ENCODE measurements around the gene MRPL53.
"Not testable (repeated sequence)": the region's sequence is repeated elsewhere in the genome, so short reads cannot be mapped to it uniquely, and the experiment has no call there.

Gene MRPL53

GRCh38 chr2:74448771-74449170 lies 23.7 kb downstream of the MRPL53 start:
- no peak for DNase-seq (ENCODE audit: low spot score)

- no peak for DNase-seq (ENCODE audit: low spot score)
These were observed 25.1 kb downstream of the MRPL53 start for GRCh38 chr2:74447230-74447999.

- DNase-seq (ENCODE audit: low spot score) = no peak
These were observed 27.8 kb downstream of the MRPL53 start for GRCh38 chr2:74444498-74445318.

- not testable (repeated sequence) for DNase-seq (ENCODE audit: low spot score)
These were observed 29.8 kb downstream of the MRPL53 start for GRCh38 chr2:74442483-74443297.

GRCh38 chr2:74441690-74442482 lies 30.6 kb downstream of the MRPL53 start, which contains the start of gene RTKN:
Gene RTKN, minus strand, starts transcription at chr2:74441937. Its CDS starts 121 bp downstream, at chr2:74441816.
- no peak for DNase-seq (ENCODE audit: low spot score)

- no peak for DNase-seq (ENCODE audit: low spot score)
These were observed 31.2 kb downstream of the MRPL53 start for GRCh38 chr2:74441170-74441689.

- DNase-seq (ENCODE audit: low spot score) = peak; percentile 74
These were observed 31.9 kb downstream of the MRPL53 start for GRCh38 chr2:74440378-74441169.

GRCh38 chr2:74439803-74440377 lies 32.6 kb downstream of the MRPL53 start:
- DNase-seq (ENCODE audit: low spot score) = no peak

GRCh38 chr2:74439373-74439772 lies 33.1 kb downstream of the MRPL53 start:
- DNase-seq (ENCODE audit: low spot score) = no peak

GRCh38 chr2:74438248-74438647 lies 34.2 kb downstream of the MRPL53 start:
- no peak for DNase-seq (ENCODE audit: low spot score)

GRCh38 chr2:74436848-74437695 lies 35.4 kb downstream of the MRPL53 start:
- DNase-seq (ENCODE audit: low spot score) = no peak

GRCh38 chr2:74436111-74436805 lies 36.2 kb downstream of the MRPL53 start:
- DNase-seq (ENCODE audit: low spot score) = no peak

- no peak for DNase-seq (ENCODE audit: low spot score)
These were observed 42.0 kb downstream of the MRPL53 start for GRCh38 chr2:74430502-74430901.

GRCh38 chr2:74429487-74430451 lies 42.7 kb downstream of the MRPL53 start:
- no peak for DNase-seq (ENCODE audit: low spot score)

- DNase-seq (ENCODE audit: low spot score) = no peak
These were observed 43.8 kb downstream of the MRPL53 start for GRCh38 chr2:74428675-74429074.

- no peak for DNase-seq (ENCODE audit: low spot score)
These were observed 44.9 kb downstream of the MRPL53 start for GRCh38 chr2:74427551-74427950.

- DNase-seq (ENCODE audit: low spot score) = no peak
These were observed 46.2 kb downstream of the MRPL53 start for GRCh38 chr2:74426181-74426758.
